Vagina (tissue), 2 donors: ENCODE data around the gene SLC35G2.

Source experiments
- CTCF ChIP-seq, 3 experiments: fragments of 450-650 bp in 2 of 3; fragments of 200-600 bp in 1 of 3; sonication (generic) in 1 of 3; IDR thresholded peaks; one replicate each; pipeline ENCODE4 v1.5.1; 2017 to 2019; ENCODE audit warnings: antibody characterized with exemption in 3 of 3, mild to moderate bottlenecking in 2 of 3, moderate library complexity in 2 of 3
- POLR2A ChIP-seq, 2 donors: fragments of 450-650 bp; IDR thresholded peaks; one replicate each; pipeline ENCODE4 v1.6.1; 2017; ENCODE audit warnings: antibody characterized with exemption in 2 of 2, mild to moderate bottlenecking in 2 of 2, moderate library complexity in 2 of 2
- POLR2AphosphoS5 ChIP-seq, 2 donors: sonication (generic); formaldehyde crosslinking; IDR thresholded peaks; one replicate each; pipeline ENCODE4 v1.9.0; 2017; ENCODE audit warnings: antibody characterized with exemption in 2 of 2, mild to moderate bottlenecking in 2 of 2, low read depth in 1 of 2; ENCODE audit not compliant: insufficient read depth in 1 of 2

GRCh38 chr3:136817448-136817847 lies 1.5 kb upstream of the SLC35G2 start:
- TF ChIP-seq POLR2A (IDR thresholded peaks at IDR 0.05) (no peak), CTCF (IDR thresholded peaks at IDR 0.05) (no peak), POLR2AphosphoS5 (IDR thresholded peaks at IDR 0.05; ENCODE audit: insufficient read depth in 1 of 2, low read depth in 1 of 2) (no peak)
